IPS-20b (cell line): ENCODE measurements around the gene FADS6.
A peak's percentile ranks its signal among the peaks of the same experiment; 100 is the strongest.

Experiments used
- H3K27ac ChIP-seq: one replicate; pipeline ENCODE4 v1.5.1; 2013; ENCODE audit warnings: low read length
- H3K27me3 ChIP-seq: 2 replicates; pipeline ENCODE4 v1.6.1; 2013; ENCODE audit warnings: mild to moderate bottlenecking, low read length, inconsistent platforms; ENCODE audit not compliant: insufficient read depth
- H3K36me3 ChIP-seq: 2 replicates; pipeline ENCODE4 v1.6.1; 2013; ENCODE audit warnings: low read depth, mild to moderate bottlenecking, inconsistent platforms, low read length, moderate library complexity; ENCODE audit not compliant: insufficient read depth
- H3K4me1 ChIP-seq: 2 replicates; pipeline ENCODE4 v1.6.1; 2013; ENCODE audit warnings: mild to moderate bottlenecking, control low read depth, inconsistent platforms, low read length, moderate library complexity; ENCODE audit not compliant: insufficient read depth
- H3K4me3 ChIP-seq: 2 replicates; pipeline ENCODE4 v1.5.1; 2013; ENCODE audit warnings: mild to moderate bottlenecking, low read length, inconsistent platforms
- H3K9ac ChIP-seq: 2 replicates; pipeline ENCODE4 v1.6.1; 2013; ENCODE audit warnings: low read depth, mild to moderate bottlenecking, inconsistent platforms, low read length, moderate library complexity
- H3K9me3 ChIP-seq: 2 replicates; pipeline ENCODE4 v1.6.1; 2013; ENCODE audit warnings: mild to moderate bottlenecking, low read depth, low read length, inconsistent platforms; ENCODE audit not compliant: insufficient read depth

The FADS6 gene

GRCh38 chr17:74903034-74903433 is 9.6 kb upstream of the FADS6 start:
- no peaks in the 10 kb centered on the region for H3K9me3 ChIP-seq

GRCh38 chr17:74901353-74902135 is 8.1 kb upstream of the FADS6 start:
- Histone ChIP-seq H3K27ac (no peak overlapping the region), H3K9me3 (no peaks in the 10 kb centered on the region), H3K9ac (no peak overlapping the region), H3K27me3 (peaks cover 16% of the 10 kb centered on the region), H3K4me3 (no peak overlapping the region), H3K36me3 (no peaks in the 10 kb centered on the region), H3K4me1 (no peaks in the 10 kb centered on the region; the same call in 1 of the 2 replicates)

More at GRCh38 chr17:74903034-74903433, 9.6 kb upstream of the FADS6 start:
- Histone ChIP-seq H3K4me3 (no peak overlapping the region), H3K9ac (no peak overlapping the region), H3K27me3 (peaks cover 6% of the 10 kb centered on the region), H3K36me3 (no peaks in the 10 kb centered on the region), H3K4me1 (no peaks in the 10 kb centered on the region; the same call in 1 of the 2 replicates), H3K27ac (no peak overlapping the region)

- Histone ChIP-seq H3K27ac (no peak overlapping the region), H3K36me3 (no peaks in the 10 kb centered on the region), H3K4me1 (no peaks in the 10 kb centered on the region; the same call in 1 of the 2 replicates), H3K9ac (no peak overlapping the region), H3K4me3 (no peak overlapping the region), H3K27me3 (peaks cover 29% of the 10 kb centered on the region), H3K9me3 (no peaks in the 10 kb centered on the region)
Observed at GRCh38 chr17:74900208-74900607, 6.8 kb upstream of the FADS6 start.

GRCh38 chr17:74898376-74898946 is 5.0 kb upstream of the FADS6 start:
- Histone ChIP-seq H3K9me3 (no peaks in the 10 kb centered on the region), H3K9ac (no peak overlapping the region), H3K36me3 (no peaks in the 10 kb centered on the region), H3K27me3 (peaks cover 40% of the 10 kb centered on the region), H3K4me1 (no peaks in the 10 kb centered on the region), H3K27ac (no peak overlapping the region), H3K4me3 (no peak overlapping the region)

- H3K9ac ChIP-seq: no peak overlapping the region
- H3K36me3 ChIP-seq: no peaks in the 10 kb centered on the region
- no peak overlapping the region for H3K27ac ChIP-seq
- no peaks in the 10 kb centered on the region for H3K4me1 ChIP-seq
- H3K9me3 ChIP-seq: no peaks in the 10 kb centered on the region
- H3K4me3 ChIP-seq: peak overlapping the region; percentile 67; the same call in 1 of the 2 replicates
- peaks cover 74% of the 10 kb centered on the region for H3K27me3 ChIP-seq
Observed at GRCh38 chr17:74893936-74894671, 671 bp upstream of the FADS6 start.

GRCh38 chr17:74892013-74892841 is 1.2 kb downstream of the FADS6 start:
- Histone ChIP-seq H3K4me1 (no peaks in the 10 kb centered on the region), H3K27ac (no peak overlapping the region), H3K36me3 (no peaks in the 10 kb centered on the region), H3K27me3 (peaks cover 70% of the 10 kb centered on the region), H3K9me3 (no peaks in the 10 kb centered on the region), H3K4me3 (no peak overlapping the region; the same call in 1 of the 2 replicates), H3K9ac (no peak overlapping the region)

GRCh38 chr17:74890554-74890953 is 2.9 kb downstream of the FADS6 start:
- Histone ChIP-seq H3K4me3 (no peak overlapping the region), H3K9me3 (no peaks in the 10 kb centered on the region), H3K27ac (no peak overlapping the region), H3K4me1 (no peaks in the 10 kb centered on the region), H3K36me3 (no peaks in the 10 kb centered on the region), H3K9ac (no peak overlapping the region), H3K27me3 (peaks cover 55% of the 10 kb centered on the region)

- H3K4me3 ChIP-seq: no peak overlapping the region
- no peaks in the 10 kb centered on the region for H3K36me3 ChIP-seq
- no peak overlapping the region for H3K27ac ChIP-seq
- no peaks in the 10 kb centered on the region for H3K4me1 ChIP-seq
- H3K9me3 ChIP-seq: no peaks in the 10 kb centered on the region
- H3K9ac ChIP-seq: no peak overlapping the region
- peaks cover 34% of the 10 kb centered on the region for H3K27me3 ChIP-seq
Observed at GRCh38 chr17:74888469-74888868, 5.0 kb downstream of the FADS6 start.

- Histone ChIP-seq H3K27ac (no peak overlapping the region), H3K4me3 (no peak overlapping the region), H3K27me3 (no peaks in the 10 kb centered on the region), H3K9ac (no peak overlapping the region), H3K36me3 (no peaks in the 10 kb centered on the region), H3K4me1 (no peaks in the 10 kb centered on the region), H3K9me3 (no peaks in the 10 kb centered on the region)
Observed at GRCh38 chr17:74883241-74883745, 10.1 kb downstream of the FADS6 start.

GRCh38 chr17:74882517-74883240 is 10.8 kb downstream of the FADS6 start:
- H3K27me3 ChIP-seq: no peaks in the 10 kb centered on the region
- no peak overlapping the region for H3K27ac ChIP-seq
- H3K9ac ChIP-seq: no peak overlapping the region
- no peaks in the 10 kb centered on the region for H3K9me3 ChIP-seq
- H3K36me3 ChIP-seq: no peaks in the 10 kb centered on the region
- H3K4me3 ChIP-seq: no peak overlapping the region
- H3K4me1 ChIP-seq: no peaks in the 10 kb centered on the region
